K562 (cell line): ENCODE results near the gene CCDC186. TPM values are rescaled to one million over a fixed set of nuclear protein-coding genes. Genes with fewer than 3 reads are reported as not detected.

Experiments
- ARHGAP35 ChIP-seq: fragments of 450-650 bp; IDR thresholded peaks from 2 replicates; pipeline ENCODE4 v1.6.1; 2018; ENCODE audit not compliant: partially characterized antibody
- ASH1L ChIP-seq: fragments of 450-650 bp; IDR thresholded peaks from 2 replicates; pipeline ENCODE4 v1.6.1; 2018; ENCODE audit warnings: borderline replicate concordance, mild to moderate bottlenecking, low read depth; ENCODE audit not compliant: partially characterized antibody
- DMBX1 ChIP-seq: fragments of 250-450 bp; sonication (Bioruptor Pico); IDR thresholded peaks from 2 replicates; pipeline ENCODE4 v1.8.0; 2022; ENCODE audit warnings: inconsistent platforms, mild to moderate bottlenecking, moderate library complexity, borderline replicate concordance
- E2F8 ChIP-seq: fragments of 450-650 bp; IDR thresholded peaks from 2 replicates; pipeline ENCODE4 v1.7.1; 2018; ENCODE audit warnings: mild to moderate bottlenecking, low read depth; ENCODE audit not compliant: partially characterized antibody
- EGR1 ChIP-seq: fragments of 450-650 bp; conservative IDR thresholded peaks from 2 replicates; pipeline ENCODE4 v1.6.1; 2017; ENCODE audit warnings: mild to moderate bottlenecking
- GTF2F1 ChIP-seq: IDR thresholded peaks from 2 replicates; pipeline ENCODE4 v1.6.1; 2011; ENCODE audit warnings: low read depth, low read length, improper control_type of control experiment
- HSF4 ChIP-seq: fragments of 250-450 bp; sonication (Bioruptor Pico); IDR thresholded peaks from 2 replicates; pipeline ENCODE4 v2.1.2; 2022; ENCODE audit warnings: mild to moderate bottlenecking, moderate library complexity, borderline replicate concordance
- KDM5B ChIP-seq: fragments of 200-600 bp; sonication (generic); IDR thresholded peaks from 2 replicates; pipeline ENCODE4 v1.6.1; 2012; ENCODE audit warnings: low read depth, mild to moderate bottlenecking, moderate library complexity, low read length, control low read depth, inconsistent platforms; ENCODE audit not compliant: insufficient replicate concordance
- LCOR ChIP-seq: sonication (generic); formaldehyde crosslinking; IDR thresholded peaks from 2 replicates; pipeline ENCODE4 v1.8.0; 2022; ENCODE audit warnings: mild to moderate bottlenecking, missing genetic modification reagents
- MAZ ChIP-seq, 2 experiments: fragments of 450-650 bp in 1 of 2; sonication (generic) in 1 of 2; formaldehyde crosslinking; IDR thresholded peaks in 1 of 2; conservative IDR thresholded peaks in 1 of 2; 2 replicates each; pipeline versions ENCODE4 v1.4.0 to v1.5.0; 2020; ENCODE audit warnings: mild to moderate bottlenecking in 1 of 2, missing genetic modification reagents in 1 of 2
- MIER1 ChIP-seq: fragments of 450-650 bp; IDR thresholded peaks from 2 replicates; pipeline ENCODE4 v1.6.1; 2016; ENCODE audit warnings: antibody characterized with exemption, mild to moderate bottlenecking, low read depth
- MTA2 ChIP-seq: fragments of 450-650 bp; IDR thresholded peaks from 2 replicates; pipeline ENCODE4 v1.6.1; 2016; ENCODE audit warnings: low read depth
- MYC ChIP-seq, 2 experiments: fragments of 250-450 bp in 1 of 2; sonication (Bioruptor Pico) in 1 of 2; IDR thresholded peaks; 2 replicates each; pipeline versions ENCODE4 v1.5.1 to v1.6.1; 2012 to 2021; ENCODE audit warnings: low read depth in 2 of 2, borderline replicate concordance in 1 of 2, improper control_type of control experiment in 1 of 2, low read length in 1 of 2, mild to moderate bottlenecking in 1 of 2, moderate library complexity in 1 of 2
- NONO ChIP-seq, 2 experiments: fragments of 200-400 bp in 1 of 2; fragments of 450-650 bp in 1 of 2; formaldehyde crosslinking in 1 of 2; IDR thresholded peaks; 2 replicates each; pipeline ENCODE4 v1.6.1; 2017; ENCODE audit warnings: low read depth in 2 of 2, mild to moderate bottlenecking in 2 of 2, moderate library complexity in 2 of 2, low read length in 1 of 2
- PHTF2 ChIP-seq: fragments of 250-450 bp; sonication (Bioruptor Pico); IDR thresholded peaks from 2 replicates; pipeline ENCODE4 v1.5.0; 2021; ENCODE audit warnings: mild to moderate bottlenecking
- POLR2A ChIP-seq: fragments of 450-650 bp; conservative IDR thresholded peaks from 2 replicates; pipeline ENCODE4 v1.6.1; 2016
- SMAD2 ChIP-seq: fragments of 150-350 bp; IDR thresholded peaks from 2 replicates; pipeline ENCODE4 v1.6.1; 2014; ENCODE audit warnings: low read depth, mild to moderate bottlenecking, low read length
- TAF1 ChIP-seq: IDR thresholded peaks from 2 replicates; pipeline ENCODE4 v1.6.1; 2011; ENCODE audit warnings: mild to moderate bottlenecking, low read length, moderate library complexity; ENCODE audit not compliant: insufficient read depth, control insufficient read depth, severe bottlenecking; ENCODE audit errors: extremely low read depth
- TFAP4 ChIP-seq: sonication (generic); formaldehyde crosslinking; IDR thresholded peaks from 2 replicates; pipeline ENCODE4 v1.8.0; 2022; ENCODE audit warnings: missing genetic modification reagents, mild to moderate bottlenecking, moderate library complexity, borderline replicate concordance
- WHSC1 ChIP-seq: IDR thresholded peaks from one replicate; pipeline ENCODE4 v1.6.1; 2012; ENCODE audit warnings: low read length, control low read depth, inconsistent platforms
- ZNF253 ChIP-seq: fragments of 250-450 bp; sonication (Bioruptor Pico); conservative IDR thresholded peaks from 2 replicates; pipeline ENCODE4 v1.6.1; 2021; ENCODE audit warnings: mild to moderate bottlenecking
- ZNF280A ChIP-seq: fragments of 450-650 bp; IDR thresholded peaks from 2 replicates; pipeline ENCODE4 v1.6.1; 2018; ENCODE audit warnings: mild to moderate bottlenecking, low read depth; ENCODE audit not compliant: partially characterized antibody
- ZSCAN29 ChIP-seq: fragments of 450-650 bp; IDR thresholded peaks from 2 replicates; pipeline ENCODE4 v1.6.1; 2017
- ZZZ3 ChIP-seq: fragments of 450-650 bp; IDR thresholded peaks from 2 replicates; pipeline ENCODE4 v1.6.1; 2016; ENCODE audit warnings: antibody characterized with exemption, mild to moderate bottlenecking, moderate library complexity
- polyA plus RNA-seq, 8 experiments: library from polyadenylated mRNA; depleted of rRNA in 4 of 8; stranded (reverse) in 5 of 8; unstranded in 3 of 8; fragments of >200 nt; fragmentation: Nextera tagmentation in 2 of 8; fragmentation: Illumina TruSeq in 1 of 8; extraction: Ambion mirVana in 2 of 8; extraction: Trizol in 1 of 8; gene quantifications; 2 replicates each; pipeline versions ENCODE4 v1.2.1 to v1.2.3, GENCODE V29; 2011 to 2014; ENCODE audit warnings: inconsistent platforms in 1 of 8, missing spikeins in 1 of 8
- total RNA-seq, 7 experiments: library from RNA; depleted of rRNA in 6 of 7; stranded (reverse); fragments of >200 nt in 6 of 7; fragmentation: Illumina TruSeq in 2 of 7; extraction: Trizol in 2 of 7; gene quantifications; 2 replicates each; pipeline versions ENCODE4 v1.2.1 to v1.2.3, GENCODE V29; 2011 to 2021; ENCODE audit warnings: low replicate concordance in 1 of 7

The CCDC186 gene
- total and polyA plus RNA-seq, 9 of the 15 experiments (the other 6 are each of a cell fraction or from before 2014, with no cell fraction given), result 2.0 to 7.5 (median 4.7) TPM

GRCh38 chr10:114173921-114174694 is at the start of gene CCDC186 (continued):
- TF ChIP-seq TAF1, result peak; percentile 74
- no peak for TF ChIP-seq HSF4 (CRISPR knock-in tag)
- no peak for TF ChIP-seq GTF2F1
- TF ChIP-seq ZSCAN29, result no peak
- TF ChIP-seq MTA2, result no peak
- peak in 1 of 2 experiments; percentile 53; a peak in 2 of 4 replicates for TF ChIP-seq MAZ (CRISPR knock-in tag; conservative IDR thresholded peaks at IDR 0.05 in 1 of 2, IDR thresholded peaks at IDR 0.05 in 1 of 2)
- TF ChIP-seq ASH1L, result no peak
- peak; percentile 98 for TF ChIP-seq TFAP4 (CRISPR knock-in tag)
- TF ChIP-seq PHTF2 (CRISPR knock-in tag), result no peak
- no peak for TF ChIP-seq ZZZ3
- TF ChIP-seq LCOR, result peak; percentile 67; the same call in 1 of the 2 replicates
- no peak for TF ChIP-seq E2F8
- peak; percentile 74 for TF ChIP-seq EGR1
- TF ChIP-seq SMAD2, result no peak
- peak; percentile 92 for TF ChIP-seq KDM5B
- TF ChIP-seq WHSC1, result no peak
- no peak; the same call in 1 of the 2 replicates for TF ChIP-seq MYC (IDR thresholded peaks at IDR 0.05; ENCODE audit: low read depth, low read length)
- no peak for TF ChIP-seq MYC (CRISPR knock-in tag; IDR thresholded peaks at IDR 0.05; ENCODE audit: borderline replicate concordance, low read depth)
- TF ChIP-seq NONO (IDR thresholded peaks at IDR 0.05; ENCODE audit: low read depth in 2 of 2, low read length in 1 of 2), result no peak
- TF ChIP-seq DMBX1 (CRISPR knock-in tag), result no peak
- no peak for TF ChIP-seq ARHGAP35
- no peak for TF ChIP-seq ZNF280A
- peak; percentile 82 for TF ChIP-seq POLR2A
- TF ChIP-seq ZNF253 (CRISPR knock-in tag), result no peak
- no peak for TF ChIP-seq MIER1
